NB4 (cell line): ENCODE results near the gene HPS1.

ENCODE experiments used
- MYC ChIP-seq: IDR thresholded peaks from 2 replicates; pipeline ENCODE4 v1.6.1; 2011; ENCODE audit warnings: low read depth, low read length
- POLR2A ChIP-seq: IDR thresholded peaks from 2 replicates; pipeline ENCODE4 v1.6.1; 2011; ENCODE audit warnings: mild to moderate bottlenecking; ENCODE audit not compliant: insufficient read length; ENCODE audit errors: extremely low read depth
- TF ChIP-seq, protein P1 (sequence below): IDR thresholded peaks from one replicate; pipeline ENCODE4 v1.5.1; 2012; ENCODE audit warnings: low read depth, low read length
- TF ChIP-seq, protein P2 (sequence below): IDR thresholded peaks from 2 replicates; pipeline ENCODE4 v1.6.1; 2011; ENCODE audit warnings: low read depth, low read length

DNA sequence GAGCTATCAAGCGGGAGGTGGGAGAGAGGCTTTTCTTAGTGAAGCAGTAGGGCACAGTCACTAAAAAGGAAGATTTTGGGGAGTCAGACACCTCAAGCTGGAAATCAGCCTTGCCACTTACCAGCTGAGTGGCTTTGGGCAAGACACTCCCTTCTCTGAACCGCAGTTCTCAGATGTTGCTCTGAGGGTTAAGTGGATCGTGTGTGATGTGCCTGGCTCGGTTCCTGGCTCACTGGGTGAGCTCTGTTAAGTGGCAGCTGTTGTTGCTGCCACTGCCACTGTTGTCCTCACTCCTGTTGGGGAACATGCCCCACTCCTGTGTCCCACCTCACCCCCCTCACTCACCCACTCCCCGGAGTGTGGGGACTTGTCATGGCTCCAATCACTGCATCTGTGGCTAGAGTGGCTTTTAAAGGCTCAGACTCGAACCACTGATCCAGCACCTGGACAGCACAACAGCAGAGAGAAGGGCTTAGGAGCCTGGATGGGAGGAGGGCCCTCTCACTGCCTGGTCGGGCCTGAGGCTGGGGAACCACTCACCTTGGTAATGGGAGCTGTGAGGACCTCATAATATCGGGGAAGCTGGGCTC is 51.8 kb downstream of the HPS1 start:
- TF ChIP-seq, protein P1, sequence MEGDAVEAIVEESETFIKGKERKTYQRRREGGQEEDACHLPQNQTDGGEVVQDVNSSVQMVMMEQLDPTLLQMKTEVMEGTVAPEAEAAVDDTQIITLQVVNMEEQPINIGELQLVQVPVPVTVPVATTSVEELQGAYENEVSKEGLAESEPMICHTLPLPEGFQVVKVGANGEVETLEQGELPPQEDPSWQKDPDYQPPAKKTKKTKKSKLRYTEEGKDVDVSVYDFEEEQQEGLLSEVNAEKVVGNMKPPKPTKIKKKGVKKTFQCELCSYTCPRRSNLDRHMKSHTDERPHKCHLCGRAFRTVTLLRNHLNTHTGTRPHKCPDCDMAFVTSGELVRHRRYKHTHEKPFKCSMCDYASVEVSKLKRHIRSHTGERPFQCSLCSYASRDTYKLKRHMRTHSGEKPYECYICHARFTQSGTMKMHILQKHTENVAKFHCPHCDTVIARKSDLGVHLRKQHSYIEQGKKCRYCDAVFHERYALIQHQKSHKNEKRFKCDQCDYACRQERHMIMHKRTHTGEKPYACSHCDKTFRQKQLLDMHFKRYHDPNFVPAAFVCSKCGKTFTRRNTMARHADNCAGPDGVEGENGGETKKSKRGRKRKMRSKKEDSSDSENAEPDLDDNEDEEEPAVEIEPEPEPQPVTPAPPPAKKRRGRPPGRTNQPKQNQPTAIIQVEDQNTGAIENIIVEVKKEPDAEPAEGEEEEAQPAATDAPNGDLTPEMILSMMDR, result no peak
- TF ChIP-seq POLR2A (no peak), MYC (no peak)
- TF ChIP-seq, protein P2, sequence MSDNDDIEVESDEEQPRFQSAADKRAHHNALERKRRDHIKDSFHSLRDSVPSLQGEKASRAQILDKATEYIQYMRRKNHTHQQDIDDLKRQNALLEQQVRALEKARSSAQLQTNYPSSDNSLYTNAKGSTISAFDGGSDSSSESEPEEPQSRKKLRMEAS, result no peak
